Measurements from ENCODE around the gene TSHB.
"Not testable (repeated sequence)": the region's sequence is repeated elsewhere in the genome, so short reads cannot be mapped to it uniquely, and the experiment has no call there.

The TSHB gene

DNA sequence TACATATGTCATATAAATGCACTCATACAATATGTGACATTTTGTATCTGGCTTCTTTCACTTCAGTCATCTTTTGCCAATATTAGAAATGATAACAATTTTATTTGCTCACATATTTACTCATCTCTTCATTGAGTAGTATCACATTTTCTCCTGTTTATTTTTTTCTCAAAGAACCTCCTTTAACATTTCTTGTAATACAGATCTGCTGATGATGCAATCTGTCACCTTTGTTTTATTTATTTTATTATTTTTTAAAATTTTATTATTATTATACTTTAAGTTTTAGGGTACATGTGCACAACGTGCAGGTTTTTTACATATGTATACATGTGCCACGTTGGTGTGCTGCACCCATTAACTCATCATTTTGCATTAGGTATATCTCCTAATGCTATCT, 15.8 kb upstream of the TSHB start:
- no peak overlapping the region for H2AK5ac ChIP-seq (ENCODE audit: low read length, severe bottlenecking)
- DNase-seq: no peak
- H2BK15ac ChIP-seq (ENCODE audit: low read depth, poor library complexity, severe bottlenecking): no peak overlapping the region
- H3K4me3 ChIP-seq (ENCODE audit: insufficient read depth in 1 of 2, low read depth in 1 of 2, low read length in 2 of 2): no peak overlapping the region
- no peak overlapping the region for H3K4ac ChIP-seq (ENCODE audit: low read depth in 1 of 2, low read length in 2 of 2)
- H3K4me2 ChIP-seq (ENCODE audit: low read length, poor library complexity, severe bottlenecking): no peak overlapping the region
- no peak overlapping the region for H3K23ac ChIP-seq (ENCODE audit: low read length in 2 of 2)
- no peaks in the 10 kb centered on the region for H3K9me3 ChIP-seq (ENCODE audit: control insufficient read depth, low read length)
- H4K8ac ChIP-seq (ENCODE audit: low read length): no peak overlapping the region
- H3K4me1 ChIP-seq (ENCODE audit: control insufficient read depth, insufficient read depth, low read depth, low read length): no peaks in the 10 kb centered on the region
- no peak overlapping the region for H2BK12ac ChIP-seq (ENCODE audit: low read length in 2 of 2)
- H2BK120ac ChIP-seq (ENCODE audit: low read depth, low read length): no peak overlapping the region
- no peak overlapping the region for H3K9ac ChIP-seq (ENCODE audit: low read length)
- H3K79me1 ChIP-seq (replicated peaks; ENCODE audit: low read length, poor library complexity, severe bottlenecking): no peaks in the 10 kb centered on the region
- WGBS: 88% methylated on average over 2 of the region's 2 CpGs
- no peak overlapping the region for H3K14ac ChIP-seq (ENCODE audit: low read length in 2 of 2)
- H2BK5ac ChIP-seq (ENCODE audit: low read depth, low read length, poor library complexity, severe bottlenecking): no peak overlapping the region
- H3K27ac ChIP-seq (ENCODE audit: low read length, poor library complexity, severe bottlenecking): no peak overlapping the region
- H3K36me3 ChIP-seq (ENCODE audit: control insufficient read depth in 1 of 2, insufficient read depth in 2 of 2, low read depth in 1 of 2, low read length in 2 of 2): no peaks in the 10 kb centered on the region
- H4K91ac ChIP-seq (ENCODE audit: low read length): no peak overlapping the region
- H2AFZ ChIP-seq (ENCODE audit: low read depth, low read length): no peak overlapping the region
- H3K18ac ChIP-seq (ENCODE audit: low read depth in 1 of 2, low read length in 2 of 2): no peak overlapping the region
- H3K27me3 ChIP-seq (ENCODE audit: control insufficient read depth in 1 of 2, insufficient read depth in 1 of 2, low read length in 2 of 2): peaks cover 0 to 3% of the 10 kb centered on the region in 2 experiments

GRCh38 chr1:115019549-115019948, 10.1 kb upstream of the TSHB start:
- H2AK5ac ChIP-seq (ENCODE audit: low read length, severe bottlenecking); H3K14ac ChIP-seq (ENCODE audit: low read length in 2 of 2); H2BK15ac ChIP-seq (ENCODE audit: low read depth, poor library complexity, severe bottlenecking); H3K4me2 ChIP-seq (ENCODE audit: low read length, poor library complexity, severe bottlenecking); H3K18ac ChIP-seq (ENCODE audit: low read depth in 1 of 2, low read length in 2 of 2); DNase-seq; H3K27ac ChIP-seq (ENCODE audit: low read length, poor library complexity, severe bottlenecking); H3K23ac ChIP-seq (ENCODE audit: low read length in 2 of 2); H4K91ac ChIP-seq (ENCODE audit: low read length); H3K4me3 ChIP-seq (ENCODE audit: insufficient read depth in 1 of 2, low read depth in 1 of 2, low read length in 2 of 2); H3K4ac ChIP-seq (ENCODE audit: low read depth in 1 of 2, low read length in 2 of 2); H3K79me1 ChIP-seq (replicated peaks; ENCODE audit: low read length, poor library complexity, severe bottlenecking); H2BK5ac ChIP-seq (ENCODE audit: low read depth, low read length, poor library complexity, severe bottlenecking); H2BK120ac ChIP-seq (ENCODE audit: low read depth, low read length); H2BK12ac ChIP-seq (ENCODE audit: low read length in 2 of 2); H3K4me1 ChIP-seq (ENCODE audit: control insufficient read depth, insufficient read depth, low read depth, low read length); H3K36me3 ChIP-seq (ENCODE audit: control insufficient read depth in 1 of 2, insufficient read depth in 2 of 2, low read depth in 1 of 2, low read length in 2 of 2); H3K9me3 ChIP-seq (ENCODE audit: control insufficient read depth, low read length); H3K9ac ChIP-seq (ENCODE audit: low read length); H2AFZ ChIP-seq (ENCODE audit: low read depth, low read length); H4K8ac ChIP-seq (ENCODE audit: low read length): not testable (repeated sequence)
- H3K27me3 ChIP-seq (ENCODE audit: control insufficient read depth in 1 of 2, insufficient read depth in 1 of 2, low read length in 2 of 2): peaks cover 5 to 16% of the 10 kb centered on the region in 2 experiments
- WGBS: 84% methylated on average over 9 of the region's 9 CpGs

GRCh38 chr1:115021145-115021544, 8.5 kb upstream of the TSHB start:
- no peak for DNase-seq
- Histone ChIP-seq H3K9ac (ENCODE audit: low read length) (no peak overlapping the region), H3K9me3 (ENCODE audit: control insufficient read depth, low read length) (no peaks in the 10 kb centered on the region), H3K4me3 (ENCODE audit: insufficient read depth in 1 of 2, low read depth in 1 of 2, low read length in 2 of 2) (no peak overlapping the region), H3K18ac (ENCODE audit: low read depth in 1 of 2, low read length in 2 of 2) (no peak overlapping the region), H3K4ac (ENCODE audit: low read depth in 1 of 2, low read length in 2 of 2) (no peak overlapping the region), H2BK5ac (ENCODE audit: low read depth, low read length, poor library complexity, severe bottlenecking) (no peak overlapping the region), H3K79me1 (replicated peaks; ENCODE audit: low read length, poor library complexity, severe bottlenecking) (no peaks in the 10 kb centered on the region), H2BK12ac (ENCODE audit: low read length in 2 of 2) (no peak overlapping the region), H2AK5ac (ENCODE audit: low read length, severe bottlenecking) (no peak overlapping the region), H3K27me3 (ENCODE audit: control insufficient read depth in 1 of 2, insufficient read depth in 1 of 2, low read length in 2 of 2) (peaks cover 5 to 16% of the 10 kb centered on the region in 2 experiments), H4K8ac (ENCODE audit: low read length) (no peak overlapping the region), H3K4me1 (ENCODE audit: control insufficient read depth, insufficient read depth, low read depth, low read length) (no peaks in the 10 kb centered on the region), H2BK15ac (ENCODE audit: low read depth, poor library complexity, severe bottlenecking) (no peak overlapping the region), H4K91ac (ENCODE audit: low read length) (no peak overlapping the region), H3K36me3 (ENCODE audit: control insufficient read depth in 1 of 2, insufficient read depth in 2 of 2, low read depth in 1 of 2, low read length in 2 of 2) (no peaks in the 10 kb centered on the region), H2BK120ac (ENCODE audit: low read depth, low read length) (no peak overlapping the region), H2AFZ (ENCODE audit: low read depth, low read length) (no peak overlapping the region), H3K4me2 (ENCODE audit: low read length, poor library complexity, severe bottlenecking) (no peak overlapping the region), H3K27ac (ENCODE audit: low read length, poor library complexity, severe bottlenecking) (no peak overlapping the region), H3K23ac (ENCODE audit: low read length in 2 of 2) (no peak overlapping the region), H3K14ac (ENCODE audit: low read length in 2 of 2) (no peak overlapping the region)
- 42% methylated on average over 1 of the region's 1 CpG for WGBS

DNA sequence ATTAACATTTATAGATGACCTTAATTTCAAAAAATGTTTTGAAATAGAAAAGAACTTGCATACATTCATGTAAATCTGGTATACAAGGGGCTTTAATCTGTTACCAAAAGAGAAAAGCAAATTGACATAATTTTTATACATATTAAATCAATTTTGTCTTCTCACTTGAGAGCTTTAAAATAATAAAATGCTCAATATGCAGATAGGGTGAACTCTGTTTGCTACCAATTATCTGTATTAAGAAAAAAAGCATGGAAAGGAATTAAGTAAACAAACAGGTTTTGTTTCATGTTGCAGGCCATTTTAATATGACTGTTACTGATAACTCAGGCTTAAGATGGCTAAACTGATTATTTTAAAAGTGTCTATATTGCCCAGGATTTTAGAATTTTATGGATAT, 6.0 kb upstream of the TSHB start:
- Histone ChIP-seq H3K27ac (ENCODE audit: low read length, poor library complexity, severe bottlenecking) (no peak overlapping the region), H3K4me3 (ENCODE audit: insufficient read depth in 1 of 2, low read depth in 1 of 2, low read length in 2 of 2) (no peak overlapping the region), H2BK120ac (ENCODE audit: low read depth, low read length) (no peak overlapping the region), H3K14ac (ENCODE audit: low read length in 2 of 2) (no peak overlapping the region), H3K4ac (ENCODE audit: low read depth in 1 of 2, low read length in 2 of 2) (no peak overlapping the region), H3K36me3 (ENCODE audit: control insufficient read depth in 1 of 2, insufficient read depth in 2 of 2, low read depth in 1 of 2, low read length in 2 of 2) (no peaks in the 10 kb centered on the region), H3K79me1 (replicated peaks; ENCODE audit: low read length, poor library complexity, severe bottlenecking) (no peaks in the 10 kb centered on the region), H3K4me2 (ENCODE audit: low read length, poor library complexity, severe bottlenecking) (no peak overlapping the region), H3K9me3 (ENCODE audit: control insufficient read depth, low read length) (no peaks in the 10 kb centered on the region), H2BK15ac (ENCODE audit: low read depth, poor library complexity, severe bottlenecking) (no peak overlapping the region), H4K91ac (ENCODE audit: low read length) (no peak overlapping the region), H3K4me1 (ENCODE audit: control insufficient read depth, insufficient read depth, low read depth, low read length) (no peaks in the 10 kb centered on the region), H3K27me3 (ENCODE audit: control insufficient read depth in 1 of 2, insufficient read depth in 1 of 2, low read length in 2 of 2) (peaks cover 5 to 16% of the 10 kb centered on the region in 2 experiments), H2AFZ (ENCODE audit: low read depth, low read length) (no peak overlapping the region), H3K23ac (ENCODE audit: low read length in 2 of 2) (no peak overlapping the region), H2BK5ac (ENCODE audit: low read depth, low read length, poor library complexity, severe bottlenecking) (no peak overlapping the region), H2AK5ac (ENCODE audit: low read length, severe bottlenecking) (no peak overlapping the region), H4K8ac (ENCODE audit: low read length) (no peak overlapping the region), H2BK12ac (ENCODE audit: low read length in 2 of 2) (no peak overlapping the region), H3K18ac (ENCODE audit: low read depth in 1 of 2, low read length in 2 of 2) (no peak overlapping the region), H3K9ac (ENCODE audit: low read length) (no peak overlapping the region)
- DNase-seq: no peak
